HepG2 (cell line): ENCODE data around the gene PFKFB2. TPM values are rescaled to one million over a fixed set of nuclear protein-coding genes. Genes with fewer than 3 reads are reported as not detected.
A peak's percentile ranks its signal among the peaks of the same experiment; 100 is the strongest.

Experiments
- ARNT2 ChIP-seq: sonication (generic); formaldehyde crosslinking; IDR thresholded peaks from 2 replicates; pipeline ENCODE4 v1.8.0; 2022; ENCODE audit warnings: mild to moderate bottlenecking, low read depth, missing genetic modification reagents, moderate library complexity
- DMAP1 ChIP-seq: IDR thresholded peaks from 2 replicates; pipeline ENCODE4 v1.6.1; 2016
- ETV6 ChIP-seq: sonication (generic); formaldehyde crosslinking; conservative IDR thresholded peaks from 2 replicates; pipeline ENCODE4 v1.4.0; 2020; ENCODE audit warnings: missing genetic modification reagents
- MEIS2 ChIP-seq: sonication (generic); formaldehyde crosslinking; IDR thresholded peaks from 2 replicates; pipeline ENCODE4 v1.9.0; 2021; ENCODE audit warnings: mild to moderate bottlenecking, missing genetic modification reagents
- MXI1 ChIP-seq: IDR thresholded peaks from 3 replicates; pipeline ENCODE4 v1.6.1; 2012; ENCODE audit warnings: low read depth, low read length, inconsistent platforms, borderline replicate concordance
- POGZ ChIP-seq: sonication (generic); formaldehyde crosslinking; IDR thresholded peaks from 2 replicates; pipeline ENCODE4 v1.4.0; 2020; ENCODE audit warnings: mild to moderate bottlenecking, missing genetic modification reagents
- PRMT3 ChIP-seq: sonication (generic); formaldehyde crosslinking; IDR thresholded peaks from 2 replicates; pipeline ENCODE4 v1.8.1; 2022; ENCODE audit warnings: low read depth, mild to moderate bottlenecking, moderate library complexity, missing genetic modification reagents, borderline replicate concordance
- SP5 ChIP-seq: IDR thresholded peaks from 2 replicates; pipeline ENCODE4 v1.6.1; 2016; ENCODE audit warnings: low read depth, borderline replicate concordance
- TCF12 ChIP-seq, 2 experiments: fragments of 450-650 bp in 1 of 2; sonication (generic) in 1 of 2; formaldehyde crosslinking in 1 of 2; IDR thresholded peaks; 2 replicates each; pipeline versions ENCODE4 v1.6.1 to v1.8.0; 2017 to 2022; ENCODE audit warnings: antibody characterized with exemption in 1 of 2, mild to moderate bottlenecking in 1 of 2, missing genetic modification reagents in 1 of 2, moderate library complexity in 1 of 2
- ZFP90 ChIP-seq: sonication (generic); formaldehyde crosslinking; IDR thresholded peaks from 2 replicates; pipeline ENCODE4 v1.8.0; 2022; ENCODE audit warnings: missing genetic modification reagents, mild to moderate bottlenecking, inconsistent platforms, borderline replicate concordance
- ZNF232 ChIP-seq: sonication (generic); formaldehyde crosslinking; IDR thresholded peaks from 2 replicates; pipeline ENCODE4 v1.4.0; 2020; ENCODE audit warnings: missing genetic modification reagents, borderline replicate concordance
- ZNF292 ChIP-seq: sonication (generic); formaldehyde crosslinking; IDR thresholded peaks from 2 replicates; pipeline ENCODE4 v1.8.1; 2022; ENCODE audit warnings: mild to moderate bottlenecking, low read depth, missing genetic modification reagents, borderline replicate concordance
- ZNF629 ChIP-seq: sonication (generic); formaldehyde crosslinking; conservative IDR thresholded peaks from 2 replicates; pipeline ENCODE4 v1.5.0; 2020; ENCODE audit warnings: missing genetic modification reagents
- ZNF788 ChIP-seq: sonication (generic); formaldehyde crosslinking; IDR thresholded peaks from 2 replicates; pipeline ENCODE4 v1.5.0; 2020; ENCODE audit warnings: mild to moderate bottlenecking, missing genetic modification reagents, borderline replicate concordance
- ZNF850 ChIP-seq: sonication (generic); formaldehyde crosslinking; conservative IDR thresholded peaks from 2 replicates; pipeline ENCODE4 v1.9.0; 2021; ENCODE audit warnings: mild to moderate bottlenecking, missing genetic modification reagents
- polyA plus RNA-seq, 8 experiments: library from polyadenylated mRNA; depleted of rRNA in 3 of 8; stranded (reverse) in 7 of 8; unstranded in 1 of 8; fragments of >200 nt; fragmentation: Illumina TruSeq in 4 of 8; extraction: Trizol in 4 of 8; gene quantifications; 2 replicates each; pipeline versions ENCODE4 v1.2.1 to v1.2.3, GENCODE V29; 2011 to 2016; ENCODE audit warnings: low read depth in 4 of 8, missing spikeins in 1 of 8, mixed read lengths in 1 of 8; ENCODE audit not compliant: insufficient read depth in 1 of 8
- total RNA-seq, 5 experiments: library from RNA; depleted of rRNA; stranded (reverse); fragments of >200 nt; fragmentation: Illumina TruSeq; extraction: Trizol; gene quantifications; 2 replicates each; pipeline ENCODE4 v1.2.3, GENCODE V29; 2016; ENCODE audit warnings: low read depth in 1 of 5
- TF ChIP-seq, protein P1 (sequence below): sonication (generic); formaldehyde crosslinking; IDR thresholded peaks from 2 replicates; pipeline ENCODE4 v1.8.1; 2023; ENCODE audit warnings: mild to moderate bottlenecking, moderate library complexity, missing genetic modification reagents
- TF ChIP-seq, protein P2 (sequence below): sonication (generic); formaldehyde crosslinking; IDR thresholded peaks from 2 replicates; pipeline ENCODE4 v1.4.0; 2020; ENCODE audit warnings: missing genetic modification reagents
- TF ChIP-seq, protein P3 (sequence below): IDR thresholded peaks from 2 replicates; pipeline ENCODE4 v1.6.1; 2016; ENCODE audit warnings: low read depth, missing genetic modification reagents, missing compliant biosample characterization
- TF ChIP-seq, protein P4 (sequence below): IDR thresholded peaks from 2 replicates; pipeline ENCODE4 v1.6.1; 2016; ENCODE audit warnings: control low read depth

The PFKFB2 gene
- total and polyA plus RNA-seq, 2 of the 13 experiments (the other 11 are each of a cell fraction or from before 2014, with no cell fraction given): 4.6 to 10.6 TPM

DNA sequence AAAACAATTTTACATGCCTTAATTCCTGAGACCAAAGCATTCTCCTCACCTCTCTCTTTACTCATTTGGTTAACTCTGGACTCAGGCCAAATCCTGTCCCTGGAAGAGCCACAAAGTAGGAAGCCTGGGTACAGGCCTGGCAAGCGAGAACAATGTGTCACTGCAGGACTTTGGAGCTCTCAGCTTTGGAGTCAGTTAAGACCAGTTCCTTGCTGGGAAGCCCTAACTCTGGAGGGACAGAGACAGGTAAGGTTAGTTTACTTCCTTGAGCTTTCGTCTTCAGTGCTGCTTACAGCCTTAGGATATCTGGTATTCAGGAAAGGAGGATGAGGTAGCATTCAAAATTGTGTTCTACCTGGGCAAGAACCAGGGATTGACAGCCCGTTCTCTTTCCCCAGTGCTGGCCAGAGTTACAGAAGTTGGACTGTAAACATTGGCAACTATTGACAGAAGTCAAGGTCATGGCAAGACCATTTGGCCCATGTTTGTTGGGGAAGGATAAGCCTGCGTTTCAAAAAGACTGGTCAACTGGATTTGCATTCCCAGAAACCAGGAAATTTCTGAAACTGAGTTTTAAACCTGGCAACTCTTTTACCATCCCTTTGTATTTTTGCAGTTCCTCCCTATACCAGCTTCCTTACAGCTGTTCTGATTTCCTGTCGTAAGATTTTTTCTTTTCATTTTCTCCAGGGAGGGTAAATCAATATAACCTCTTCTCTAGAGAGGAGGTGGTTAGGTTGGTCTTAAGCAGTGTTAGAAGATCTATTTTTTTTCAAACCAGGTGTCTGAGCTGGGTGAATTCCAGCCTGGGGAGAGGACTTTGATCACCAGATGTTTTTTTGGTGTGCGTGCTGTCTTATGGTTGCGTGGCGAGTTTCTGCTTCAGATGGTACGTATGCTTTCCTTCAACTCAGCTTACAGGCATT lies 35.9 kb downstream of the PFKFB2 start, which contains the start of gene C4BPB (continued):
- TF ChIP-seq, protein P1, sequence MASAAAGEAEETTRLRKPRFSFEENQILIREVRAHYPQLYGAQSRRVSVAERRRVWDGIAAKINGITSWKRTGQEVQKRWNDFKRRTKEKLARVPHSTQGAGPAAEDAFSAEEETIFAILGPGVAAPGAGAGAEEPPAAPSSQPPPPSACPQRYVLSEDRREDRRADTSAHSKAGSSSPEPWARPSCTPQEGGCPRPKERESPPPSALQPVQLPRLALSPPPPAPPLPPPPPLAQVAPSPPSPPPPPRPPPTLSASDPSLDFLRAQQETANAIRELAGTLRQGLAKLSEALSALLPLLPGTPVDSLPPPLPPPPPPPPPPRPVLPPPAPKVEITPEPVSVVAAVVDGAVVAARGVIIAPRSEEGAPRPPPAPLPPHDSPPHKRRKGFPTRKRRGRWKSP (CRISPR knock-in tag): no peak
- TF ChIP-seq ARNT2 (CRISPR knock-in tag) (0 out of 2 replicates have a peak, but pooled peaks have one; percentile 13), ZNF788 (CRISPR knock-in tag) (peak; percentile 38; the same call in 1 of the 2 replicates), MEIS2 (CRISPR knock-in tag) (peak; percentile 89), ZNF629 (CRISPR knock-in tag) (0 out of 2 replicates have a peak, but pooled peaks have one; percentile 14), ZNF292 (CRISPR knock-in tag) (peak; percentile 61), PRMT3 (CRISPR knock-in tag) (no peak), ZNF232 (CRISPR knock-in tag) (peak; percentile 36; the same call in 1 of the 2 replicates), POGZ (peak; percentile 85), ETV6 (CRISPR knock-in tag) (peak; percentile 70; the same call in 1 of the 2 replicates), MXI1 (0 out of 3 replicates have a peak, but pooled peaks have one; percentile 31), DMAP1 (CRISPR knock-in tag) (peak; percentile 75), ZNF850 (no peak), ZFP90 (0 out of 2 replicates have a peak, but pooled peaks have one; percentile 27), TCF12 (IDR thresholded peaks at IDR 0.05) (no peak), TCF12 (CRISPR knock-in tag; IDR thresholded peaks at IDR 0.05) (peak; percentile 91), SP5 (CRISPR knock-in tag) (peak; percentile 60; the same call in 1 of the 2 replicates)
- TF ChIP-seq, protein P2, sequence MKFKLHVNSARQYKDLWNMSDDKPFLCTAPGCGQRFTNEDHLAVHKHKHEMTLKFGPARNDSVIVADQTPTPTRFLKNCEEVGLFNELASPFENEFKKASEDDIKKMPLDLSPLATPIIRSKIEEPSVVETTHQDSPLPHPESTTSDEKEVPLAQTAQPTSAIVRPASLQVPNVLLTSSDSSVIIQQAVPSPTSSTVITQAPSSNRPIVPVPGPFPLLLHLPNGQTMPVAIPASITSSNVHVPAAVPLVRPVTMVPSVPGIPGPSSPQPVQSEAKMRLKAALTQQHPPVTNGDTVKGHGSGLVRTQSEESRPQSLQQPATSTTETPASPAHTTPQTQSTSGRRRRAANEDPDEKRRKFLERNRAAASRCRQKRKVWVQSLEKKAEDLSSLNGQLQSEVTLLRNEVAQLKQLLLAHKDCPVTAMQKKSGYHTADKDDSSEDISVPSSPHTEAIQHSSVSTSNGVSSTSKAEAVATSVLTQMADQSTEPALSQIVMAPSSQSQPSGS (CRISPR knock-in tag): peak; percentile 82
- TF ChIP-seq, protein P3, sequence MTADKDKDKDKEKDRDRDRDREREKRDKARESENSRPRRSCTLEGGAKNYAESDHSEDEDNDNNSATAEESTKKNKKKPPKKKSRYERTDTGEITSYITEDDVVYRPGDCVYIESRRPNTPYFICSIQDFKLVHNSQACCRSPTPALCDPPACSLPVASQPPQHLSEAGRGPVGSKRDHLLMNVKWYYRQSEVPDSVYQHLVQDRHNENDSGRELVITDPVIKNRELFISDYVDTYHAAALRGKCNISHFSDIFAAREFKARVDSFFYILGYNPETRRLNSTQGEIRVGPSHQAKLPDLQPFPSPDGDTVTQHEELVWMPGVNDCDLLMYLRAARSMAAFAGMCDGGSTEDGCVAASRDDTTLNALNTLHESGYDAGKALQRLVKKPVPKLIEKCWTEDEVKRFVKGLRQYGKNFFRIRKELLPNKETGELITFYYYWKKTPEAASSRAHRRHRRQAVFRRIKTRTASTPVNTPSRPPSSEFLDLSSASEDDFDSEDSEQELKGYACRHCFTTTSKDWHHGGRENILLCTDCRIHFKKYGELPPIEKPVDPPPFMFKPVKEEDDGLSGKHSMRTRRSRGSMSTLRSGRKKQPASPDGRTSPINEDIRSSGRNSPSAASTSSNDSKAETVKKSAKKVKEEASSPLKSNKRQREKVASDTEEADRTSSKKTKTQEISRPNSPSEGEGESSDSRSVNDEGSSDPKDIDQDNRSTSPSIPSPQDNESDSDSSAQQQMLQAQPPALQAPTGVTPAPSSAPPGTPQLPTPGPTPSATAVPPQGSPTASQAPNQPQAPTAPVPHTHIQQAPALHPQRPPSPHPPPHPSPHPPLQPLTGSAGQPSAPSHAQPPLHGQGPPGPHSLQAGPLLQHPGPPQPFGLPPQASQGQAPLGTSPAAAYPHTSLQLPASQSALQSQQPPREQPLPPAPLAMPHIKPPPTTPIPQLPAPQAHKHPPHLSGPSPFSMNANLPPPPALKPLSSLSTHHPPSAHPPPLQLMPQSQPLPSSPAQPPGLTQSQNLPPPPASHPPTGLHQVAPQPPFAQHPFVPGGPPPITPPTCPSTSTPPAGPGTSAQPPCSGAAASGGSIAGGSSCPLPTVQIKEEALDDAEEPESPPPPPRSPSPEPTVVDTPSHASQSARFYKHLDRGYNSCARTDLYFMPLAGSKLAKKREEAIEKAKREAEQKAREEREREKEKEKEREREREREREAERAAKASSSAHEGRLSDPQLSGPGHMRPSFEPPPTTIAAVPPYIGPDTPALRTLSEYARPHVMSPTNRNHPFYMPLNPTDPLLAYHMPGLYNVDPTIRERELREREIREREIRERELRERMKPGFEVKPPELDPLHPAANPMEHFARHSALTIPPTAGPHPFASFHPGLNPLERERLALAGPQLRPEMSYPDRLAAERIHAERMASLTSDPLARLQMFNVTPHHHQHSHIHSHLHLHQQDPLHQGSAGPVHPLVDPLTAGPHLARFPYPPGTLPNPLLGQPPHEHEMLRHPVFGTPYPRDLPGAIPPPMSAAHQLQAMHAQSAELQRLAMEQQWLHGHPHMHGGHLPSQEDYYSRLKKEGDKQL: peak; percentile 85
- TF ChIP-seq, protein P4, sequence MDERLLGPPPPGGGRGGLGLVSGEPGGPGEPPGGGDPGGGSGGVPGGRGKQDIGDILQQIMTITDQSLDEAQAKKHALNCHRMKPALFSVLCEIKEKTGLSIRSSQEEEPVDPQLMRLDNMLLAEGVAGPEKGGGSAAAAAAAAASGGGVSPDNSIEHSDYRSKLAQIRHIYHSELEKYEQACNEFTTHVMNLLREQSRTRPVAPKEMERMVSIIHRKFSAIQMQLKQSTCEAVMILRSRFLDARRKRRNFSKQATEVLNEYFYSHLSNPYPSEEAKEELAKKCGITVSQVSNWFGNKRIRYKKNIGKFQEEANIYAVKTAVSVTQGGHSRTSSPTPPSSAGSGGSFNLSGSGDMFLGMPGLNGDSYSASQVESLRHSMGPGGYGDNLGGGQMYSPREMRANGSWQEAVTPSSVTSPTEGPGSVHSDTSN (CRISPR knock-in tag): peak; percentile 70; the same call in 1 of the 2 replicates
